ENCODE results near the gene SSTR3.
"Not testable (repeated sequence)": the region's sequence is repeated elsewhere in the genome, so short reads cannot be mapped to it uniquely, and the experiment has no call there.

The SSTR3 gene

DNA sequence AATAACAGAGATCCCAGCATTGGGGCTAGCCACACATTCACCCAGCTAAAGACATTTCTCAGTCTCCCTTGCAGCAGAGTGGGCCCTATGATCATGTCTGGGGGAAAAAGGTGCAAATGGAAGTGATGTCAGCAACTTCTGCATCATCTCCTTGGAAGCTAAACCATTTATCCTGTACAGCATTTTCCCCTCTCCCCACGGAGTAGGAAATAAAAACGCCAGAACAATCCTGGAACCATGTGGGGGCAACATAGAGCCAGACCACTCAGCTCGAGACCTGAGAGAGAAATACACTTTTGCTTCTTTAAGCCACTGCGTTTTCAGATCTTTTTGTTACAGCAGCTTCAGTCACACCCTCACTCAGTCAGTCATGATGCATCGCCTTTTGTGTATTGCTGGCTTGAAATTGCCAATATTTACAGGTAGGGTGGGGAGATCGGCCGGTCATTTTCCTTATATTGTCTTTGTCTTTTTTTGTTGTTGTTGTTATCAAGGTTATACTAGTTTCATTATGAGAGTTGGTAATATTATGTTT lies 40.9 kb upstream of the SSTR3 start:
- H3K36me3 Mint-ChIP-seq (ENCODE audit: low read depth), result no peaks in the 10 kb centered on the region
- H3K27ac Mint-ChIP-seq, result no peak overlapping the region
- H3K4me3 Mint-ChIP-seq, result no peak overlapping the region
- TF ChIP-seq, protein P1, sequence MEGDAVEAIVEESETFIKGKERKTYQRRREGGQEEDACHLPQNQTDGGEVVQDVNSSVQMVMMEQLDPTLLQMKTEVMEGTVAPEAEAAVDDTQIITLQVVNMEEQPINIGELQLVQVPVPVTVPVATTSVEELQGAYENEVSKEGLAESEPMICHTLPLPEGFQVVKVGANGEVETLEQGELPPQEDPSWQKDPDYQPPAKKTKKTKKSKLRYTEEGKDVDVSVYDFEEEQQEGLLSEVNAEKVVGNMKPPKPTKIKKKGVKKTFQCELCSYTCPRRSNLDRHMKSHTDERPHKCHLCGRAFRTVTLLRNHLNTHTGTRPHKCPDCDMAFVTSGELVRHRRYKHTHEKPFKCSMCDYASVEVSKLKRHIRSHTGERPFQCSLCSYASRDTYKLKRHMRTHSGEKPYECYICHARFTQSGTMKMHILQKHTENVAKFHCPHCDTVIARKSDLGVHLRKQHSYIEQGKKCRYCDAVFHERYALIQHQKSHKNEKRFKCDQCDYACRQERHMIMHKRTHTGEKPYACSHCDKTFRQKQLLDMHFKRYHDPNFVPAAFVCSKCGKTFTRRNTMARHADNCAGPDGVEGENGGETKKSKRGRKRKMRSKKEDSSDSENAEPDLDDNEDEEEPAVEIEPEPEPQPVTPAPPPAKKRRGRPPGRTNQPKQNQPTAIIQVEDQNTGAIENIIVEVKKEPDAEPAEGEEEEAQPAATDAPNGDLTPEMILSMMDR (IDR thresholded peaks at IDR 0.05; ENCODE audit: unreplicated experiment in 3 of 3), result peak in 1 of 3 experiments; percentile 25
- peaks cover 27% of the 10 kb centered on the region for H3K27me3 Mint-ChIP-seq (ENCODE audit: low read depth)
- H3K9me3 Mint-ChIP-seq, result no peaks in the 10 kb centered on the region
- no peaks in the 10 kb centered on the region for H3K4me1 Mint-ChIP-seq

DNA sequence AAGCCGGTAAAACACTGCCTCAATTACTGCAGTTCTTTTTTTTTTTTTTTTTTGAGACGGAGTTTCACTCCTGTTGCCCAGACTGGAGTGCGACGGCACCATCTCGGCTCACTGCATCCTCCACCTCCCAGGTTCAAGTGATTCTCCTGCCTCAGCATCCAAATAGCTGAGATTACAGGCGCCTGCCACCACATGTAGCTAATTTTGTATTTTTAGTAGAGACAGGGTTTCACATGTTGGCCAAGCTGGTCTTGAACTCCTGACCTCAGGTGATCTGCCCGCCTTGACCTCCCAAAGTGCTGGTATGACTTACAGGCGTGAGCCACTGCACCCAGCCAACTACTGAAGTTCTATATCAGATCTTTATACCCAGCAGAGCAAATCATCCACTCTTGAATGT lies 39.6 kb upstream of the SSTR3 start:
- H3K36me3 Mint-ChIP-seq (ENCODE audit: low read depth); H3K9me3 Mint-ChIP-seq: not testable (repeated sequence)
- H3K27me3 Mint-ChIP-seq (ENCODE audit: low read depth), result peaks cover 24% of the 10 kb centered on the region

DNA sequence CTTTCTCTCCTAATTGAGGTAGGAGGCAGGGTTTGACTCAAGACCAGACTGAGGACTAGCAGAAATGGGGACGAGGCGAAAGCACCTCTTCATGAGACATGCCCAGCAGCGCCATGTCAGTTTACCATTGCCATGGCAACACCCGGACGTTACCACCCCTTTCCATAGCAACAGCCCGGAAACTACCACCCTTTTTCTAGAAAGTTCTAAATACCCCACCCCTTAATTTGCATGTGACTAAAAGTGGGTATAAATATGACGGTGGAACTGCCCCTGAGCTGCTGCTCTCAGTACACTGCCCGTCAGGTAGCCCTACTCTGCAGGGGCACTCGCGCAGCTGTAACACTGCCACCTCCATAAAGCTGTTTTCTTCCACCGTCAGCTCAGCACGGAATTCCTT lies 37.7 kb upstream of the SSTR3 start:
- no peaks in the 10 kb centered on the region for H3K9me3 Mint-ChIP-seq
- no peaks in the 10 kb centered on the region for H3K4me1 Mint-ChIP-seq
- H3K27me3 Mint-ChIP-seq (ENCODE audit: low read depth), result peaks cover 20% of the 10 kb centered on the region
- H3K27ac Mint-ChIP-seq, result no peak overlapping the region
- TF ChIP-seq, protein P1 (IDR thresholded peaks at IDR 0.05; ENCODE audit: unreplicated experiment in 3 of 3), result no peak
- no peak overlapping the region for H3K4me3 Mint-ChIP-seq
- no peaks in the 10 kb centered on the region for H3K36me3 Mint-ChIP-seq (ENCODE audit: low read depth)

More for the DNA sequence above, 39.6 kb upstream of the SSTR3 start:
- not testable (repeated sequence) for H3K27ac Mint-ChIP-seq, H3K4me1 Mint-ChIP-seq, H3K4me3 Mint-ChIP-seq

DNA sequence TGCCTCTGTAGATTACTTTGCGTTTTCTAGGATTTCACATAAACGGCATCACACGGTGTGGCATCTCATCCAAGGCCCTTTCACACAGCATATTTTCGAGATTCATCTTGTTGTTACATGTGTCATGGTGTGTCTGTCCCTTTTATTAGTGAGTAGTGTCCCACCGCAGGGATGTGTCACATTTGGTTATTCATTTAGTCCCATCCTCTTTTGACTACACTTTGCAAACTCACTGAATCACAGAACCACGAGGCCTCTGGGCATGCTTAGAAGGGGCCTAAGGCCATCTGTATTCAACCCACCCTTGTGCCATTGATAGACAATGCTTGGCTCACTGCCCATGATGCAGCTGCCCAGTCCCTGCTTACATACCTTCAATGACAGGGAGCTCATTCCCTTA lies 36.0 kb upstream of the SSTR3 start:
- TF ChIP-seq, protein P1 (IDR thresholded peaks at IDR 0.05; ENCODE audit: unreplicated experiment in 3 of 3), result no peak
- H3K9me3 Mint-ChIP-seq, result no peaks in the 10 kb centered on the region
- H3K27me3 Mint-ChIP-seq (ENCODE audit: low read depth), result peaks cover 26% of the 10 kb centered on the region
- H3K27ac Mint-ChIP-seq, result no peak overlapping the region
- H3K36me3 Mint-ChIP-seq (ENCODE audit: low read depth), result no peaks in the 10 kb centered on the region
- no peaks in the 10 kb centered on the region for H3K4me1 Mint-ChIP-seq
- H3K4me3 Mint-ChIP-seq, result no peak overlapping the region

DNA sequence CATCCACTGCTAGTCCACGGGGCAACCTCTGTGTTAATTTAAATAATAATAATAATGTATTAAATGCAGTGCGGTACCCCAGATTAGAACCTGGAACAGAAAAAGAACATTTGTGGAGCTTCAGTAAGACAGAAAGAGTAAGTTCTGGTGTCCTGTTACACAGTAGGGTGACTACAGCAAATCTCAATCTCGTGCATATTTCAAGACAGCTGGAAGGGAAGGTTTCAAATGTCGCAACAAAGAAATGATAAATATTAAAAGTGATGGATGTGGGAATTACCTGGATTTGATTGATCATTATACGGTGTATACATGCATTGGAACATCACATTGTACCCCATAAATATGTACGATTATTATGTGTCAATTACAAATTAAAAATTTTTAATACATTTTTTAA lies 33.5 kb upstream of the SSTR3 start:
- H3K4me3 Mint-ChIP-seq, result no peak overlapping the region
- TF ChIP-seq, protein P1 (IDR thresholded peaks at IDR 0.05; ENCODE audit: unreplicated experiment in 3 of 3), result no peak
- H3K27me3 Mint-ChIP-seq (ENCODE audit: low read depth), result peaks cover 21% of the 10 kb centered on the region
- no peak overlapping the region for H3K27ac Mint-ChIP-seq
- no peaks in the 10 kb centered on the region for H3K36me3 Mint-ChIP-seq (ENCODE audit: low read depth)
- H3K4me1 Mint-ChIP-seq, result no peaks in the 10 kb centered on the region
- H3K9me3 Mint-ChIP-seq, result no peaks in the 10 kb centered on the region

DNA sequence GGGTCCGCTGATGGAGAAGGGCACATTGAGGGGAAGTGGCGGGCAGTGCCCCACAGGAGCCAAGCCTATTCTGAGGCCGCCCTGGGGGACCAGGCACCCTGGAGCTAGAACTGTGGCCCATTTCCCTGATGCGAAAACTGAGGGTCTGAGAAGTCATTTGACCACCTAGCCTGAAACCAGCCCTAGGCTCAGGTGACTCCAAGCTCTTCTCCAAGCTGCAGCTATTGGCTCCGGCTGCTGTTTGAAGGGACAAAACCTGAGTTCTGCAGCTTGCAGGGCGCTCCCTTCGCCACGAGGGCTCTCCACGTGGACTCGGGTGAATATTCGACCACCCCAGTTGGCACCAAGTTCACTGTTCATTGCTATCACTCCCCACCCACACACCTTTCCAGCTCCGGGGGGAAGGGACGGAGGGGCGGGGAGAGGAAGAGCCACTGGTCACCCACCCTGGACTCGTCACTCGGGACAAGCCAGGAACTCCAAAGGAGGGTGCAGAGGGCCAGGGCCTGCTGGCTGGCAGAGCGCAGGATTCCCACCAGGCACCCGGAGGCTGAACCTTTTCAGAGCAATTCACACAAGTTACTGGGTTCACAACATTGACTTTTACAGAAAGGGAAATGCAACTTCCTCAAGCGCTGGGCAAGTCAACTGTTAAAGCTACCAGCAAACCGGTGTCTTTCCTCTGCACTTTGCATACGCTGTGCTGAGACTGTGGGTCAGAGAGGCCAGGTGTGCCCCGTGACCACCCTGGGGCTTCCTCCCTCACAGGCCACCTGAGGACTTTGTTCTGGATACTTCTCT lies 32.8 kb upstream of the SSTR3 start:
- H3K9me3 Mint-ChIP-seq, result no peaks in the 10 kb centered on the region
- no peaks in the 10 kb centered on the region for H3K4me1 Mint-ChIP-seq
- no peak overlapping the region for H3K27ac Mint-ChIP-seq
- no peak overlapping the region for H3K4me3 Mint-ChIP-seq
- TF ChIP-seq, protein P1 (IDR thresholded peaks at IDR 0.05; ENCODE audit: unreplicated experiment in 3 of 3), result no peak
- peaks cover 17% of the 10 kb centered on the region for H3K27me3 Mint-ChIP-seq (ENCODE audit: low read depth)
- H3K36me3 Mint-ChIP-seq (ENCODE audit: low read depth), result no peaks in the 10 kb centered on the region

Data from nephron (organoid).